ENCODE measurements around the gene HAPSTR1.

DNA sequence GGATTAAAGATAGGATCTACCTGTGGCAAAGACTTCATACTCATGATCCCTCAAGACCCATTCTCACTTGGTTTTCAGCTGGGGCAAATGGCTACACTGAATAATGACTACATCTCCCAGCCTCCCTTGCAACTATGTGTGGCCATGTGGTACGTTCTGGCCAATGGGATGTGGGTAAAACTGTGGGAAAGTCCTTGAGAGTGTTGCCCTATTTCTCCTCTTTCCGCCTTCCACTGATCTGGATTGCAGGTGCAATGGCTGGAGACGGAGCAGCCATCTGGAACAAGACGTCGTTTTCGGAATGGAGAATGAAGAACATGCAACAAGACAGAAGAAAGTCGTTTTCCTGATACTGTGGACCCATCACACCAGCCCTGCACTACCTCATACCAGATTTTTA, 48.5 kb downstream of the HAPSTR1 start:
- no peak for TF ChIP-seq POLR2A (IDR thresholded peaks at IDR 0.05; ENCODE audit: extremely low read depth, insufficient read length)
- TF ChIP-seq, protein P1, sequence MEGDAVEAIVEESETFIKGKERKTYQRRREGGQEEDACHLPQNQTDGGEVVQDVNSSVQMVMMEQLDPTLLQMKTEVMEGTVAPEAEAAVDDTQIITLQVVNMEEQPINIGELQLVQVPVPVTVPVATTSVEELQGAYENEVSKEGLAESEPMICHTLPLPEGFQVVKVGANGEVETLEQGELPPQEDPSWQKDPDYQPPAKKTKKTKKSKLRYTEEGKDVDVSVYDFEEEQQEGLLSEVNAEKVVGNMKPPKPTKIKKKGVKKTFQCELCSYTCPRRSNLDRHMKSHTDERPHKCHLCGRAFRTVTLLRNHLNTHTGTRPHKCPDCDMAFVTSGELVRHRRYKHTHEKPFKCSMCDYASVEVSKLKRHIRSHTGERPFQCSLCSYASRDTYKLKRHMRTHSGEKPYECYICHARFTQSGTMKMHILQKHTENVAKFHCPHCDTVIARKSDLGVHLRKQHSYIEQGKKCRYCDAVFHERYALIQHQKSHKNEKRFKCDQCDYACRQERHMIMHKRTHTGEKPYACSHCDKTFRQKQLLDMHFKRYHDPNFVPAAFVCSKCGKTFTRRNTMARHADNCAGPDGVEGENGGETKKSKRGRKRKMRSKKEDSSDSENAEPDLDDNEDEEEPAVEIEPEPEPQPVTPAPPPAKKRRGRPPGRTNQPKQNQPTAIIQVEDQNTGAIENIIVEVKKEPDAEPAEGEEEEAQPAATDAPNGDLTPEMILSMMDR (IDR thresholded peaks at IDR 0.05; ENCODE audit: low read depth, low read length) = no peak
